HepG2 (cell line): ENCODE results near the gene PSD4. TPM values are rescaled to one million over a fixed set of nuclear protein-coding genes. Genes with fewer than 3 reads are reported as not detected.
A peak's percentile ranks its signal among the peaks of the same experiment; 100 is the strongest.

Source experiments
- ASH2L ChIP-seq: fragments of 300-600, 200-600 bp; sonication (generic); IDR thresholded peaks from 2 replicates; pipeline ENCODE4 v1.7.0; 2017; ENCODE audit warnings: low read depth, mild to moderate bottlenecking, moderate library complexity, mixed read lengths, low read length; ENCODE audit not compliant: insufficient read length
- ATAD3A ChIP-seq: sonication (generic); formaldehyde crosslinking; IDR thresholded peaks from 2 replicates; pipeline ENCODE4 v1.4.0; 2020; ENCODE audit warnings: missing genetic modification reagents
- CBX2 ChIP-seq, 2 experiments: fragments of 200-600 bp in 1 of 2; sonication (generic); formaldehyde crosslinking in 1 of 2; IDR thresholded peaks; 2 replicates each; pipeline versions ENCODE4 v1.7.0 to v1.8.1; 2018 to 2022; ENCODE audit warnings: low read depth in 2 of 2, low read length in 1 of 2, mild to moderate bottlenecking in 1 of 2, missing genetic modification reagents in 1 of 2
- CEBPG ChIP-seq: IDR thresholded peaks from 2 replicates; pipeline ENCODE4 v1.6.1; 2016
- CHCHD3 ChIP-seq: sonication (generic); formaldehyde crosslinking; IDR thresholded peaks from 2 replicates; pipeline ENCODE4 v1.8.0; 2022; ENCODE audit warnings: mild to moderate bottlenecking, missing genetic modification reagents, moderate library complexity
- DPF2 ChIP-seq: sonication (generic); formaldehyde crosslinking; IDR thresholded peaks from 2 replicates; pipeline ENCODE4 v1.4.0; 2020; ENCODE audit warnings: mild to moderate bottlenecking, low read depth, missing genetic modification reagents, borderline replicate concordance
- FOXP1 ChIP-seq, 2 experiments: fragments of 450-650 bp in 1 of 2; IDR thresholded peaks; 2 replicates each; pipeline ENCODE4 v1.6.1; 2017 to 2018; ENCODE audit warnings: antibody characterized with exemption in 1 of 2
- IKZF4 ChIP-seq: sonication (generic); formaldehyde crosslinking; IDR thresholded peaks from 2 replicates; pipeline ENCODE4 v1.5.1; 2020; ENCODE audit warnings: borderline replicate concordance, mild to moderate bottlenecking, low read depth, missing genetic modification reagents; ENCODE audit errors: not compliant biosample characterization
- KDM5B ChIP-seq: sonication (generic); formaldehyde crosslinking; IDR thresholded peaks from 2 replicates; pipeline ENCODE4 v1.4.0; 2020; ENCODE audit warnings: missing genetic modification reagents, mild to moderate bottlenecking, borderline replicate concordance
- MXI1 ChIP-seq: IDR thresholded peaks from 3 replicates; pipeline ENCODE4 v1.6.1; 2012; ENCODE audit warnings: low read depth, low read length, inconsistent platforms, borderline replicate concordance
- RARG ChIP-seq: sonication (generic); formaldehyde crosslinking; IDR thresholded peaks from 2 replicates; pipeline ENCODE4 v1.4.0; 2020; ENCODE audit warnings: low read depth, mild to moderate bottlenecking, missing genetic modification reagents
- ZNF251 ChIP-seq: sonication (generic); formaldehyde crosslinking; IDR thresholded peaks from 2 replicates; pipeline ENCODE4 v1.9.0; 2021; ENCODE audit warnings: mild to moderate bottlenecking, missing genetic modification reagents
- ZNF331 ChIP-seq: sonication (generic); formaldehyde crosslinking; IDR thresholded peaks from 2 replicates; pipeline ENCODE4 v1.4.0; 2020; ENCODE audit warnings: missing genetic modification reagents
- ZNF556 ChIP-seq: sonication (generic); formaldehyde crosslinking; IDR thresholded peaks from 2 replicates; pipeline ENCODE4 v1.4.0; 2020; ENCODE audit warnings: mild to moderate bottlenecking, missing genetic modification reagents, borderline replicate concordance
- ZNF790 ChIP-seq: sonication (generic); formaldehyde crosslinking; IDR thresholded peaks from 2 replicates; pipeline ENCODE4 v1.8.0; 2022; ENCODE audit warnings: missing genetic modification reagents, mild to moderate bottlenecking, borderline replicate concordance
- ZSCAN12 ChIP-seq: sonication (generic); formaldehyde crosslinking; IDR thresholded peaks from 2 replicates; pipeline ENCODE4 v1.9.0; 2021; ENCODE audit warnings: mild to moderate bottlenecking, missing genetic modification reagents
- polyA plus RNA-seq, 8 experiments: library from polyadenylated mRNA; depleted of rRNA in 3 of 8; stranded (reverse) in 7 of 8; unstranded in 1 of 8; fragments of >200 nt; fragmentation: Illumina TruSeq in 4 of 8; extraction: Trizol in 4 of 8; gene quantifications; 2 replicates each; pipeline versions ENCODE4 v1.2.1 to v1.2.3, GENCODE V29; 2011 to 2016; ENCODE audit warnings: low read depth in 4 of 8, missing spikeins in 1 of 8, mixed read lengths in 1 of 8; ENCODE audit not compliant: insufficient read depth in 1 of 8
- total RNA-seq, 5 experiments: library from RNA; depleted of rRNA; stranded (reverse); fragments of >200 nt; fragmentation: Illumina TruSeq; extraction: Trizol; gene quantifications; 2 replicates each; pipeline ENCODE4 v1.2.3, GENCODE V29; 2016; ENCODE audit warnings: low read depth in 1 of 5
- TF ChIP-seq, protein P1 (sequence below): sonication (generic); formaldehyde crosslinking; IDR thresholded peaks from 2 replicates; pipeline ENCODE4 v1.4.0; 2020; ENCODE audit warnings: missing genetic modification reagents
- TF ChIP-seq, protein P2 (sequence below): sonication (generic); formaldehyde crosslinking; IDR thresholded peaks from 2 replicates; pipeline ENCODE4 v1.8.0; 2022; ENCODE audit warnings: missing genetic modification reagents, mild to moderate bottlenecking, borderline replicate concordance
- TF ChIP-seq, protein P3 (sequence below): sonication (generic); formaldehyde crosslinking; IDR thresholded peaks from 2 replicates; pipeline ENCODE4 v1.4.0; 2020; ENCODE audit warnings: mild to moderate bottlenecking, missing genetic modification reagents
- TF ChIP-seq, protein P4 (sequence below): sonication (generic); formaldehyde crosslinking; IDR thresholded peaks from 2 replicates; pipeline ENCODE4 v1.4.0; 2020; ENCODE audit warnings: mild to moderate bottlenecking, missing genetic modification reagents
- TF ChIP-seq, protein P5 (sequence below): IDR thresholded peaks from 2 replicates; pipeline ENCODE4 v1.6.1; 2016; ENCODE audit warnings: low read depth, borderline replicate concordance

PSD4 gene
- total and polyA plus RNA-seq, 2 of the 13 experiments (the other 11 are each of a cell fraction or from before 2014, with no cell fraction given), result 5.8 to 9.4 TPM

DNA sequence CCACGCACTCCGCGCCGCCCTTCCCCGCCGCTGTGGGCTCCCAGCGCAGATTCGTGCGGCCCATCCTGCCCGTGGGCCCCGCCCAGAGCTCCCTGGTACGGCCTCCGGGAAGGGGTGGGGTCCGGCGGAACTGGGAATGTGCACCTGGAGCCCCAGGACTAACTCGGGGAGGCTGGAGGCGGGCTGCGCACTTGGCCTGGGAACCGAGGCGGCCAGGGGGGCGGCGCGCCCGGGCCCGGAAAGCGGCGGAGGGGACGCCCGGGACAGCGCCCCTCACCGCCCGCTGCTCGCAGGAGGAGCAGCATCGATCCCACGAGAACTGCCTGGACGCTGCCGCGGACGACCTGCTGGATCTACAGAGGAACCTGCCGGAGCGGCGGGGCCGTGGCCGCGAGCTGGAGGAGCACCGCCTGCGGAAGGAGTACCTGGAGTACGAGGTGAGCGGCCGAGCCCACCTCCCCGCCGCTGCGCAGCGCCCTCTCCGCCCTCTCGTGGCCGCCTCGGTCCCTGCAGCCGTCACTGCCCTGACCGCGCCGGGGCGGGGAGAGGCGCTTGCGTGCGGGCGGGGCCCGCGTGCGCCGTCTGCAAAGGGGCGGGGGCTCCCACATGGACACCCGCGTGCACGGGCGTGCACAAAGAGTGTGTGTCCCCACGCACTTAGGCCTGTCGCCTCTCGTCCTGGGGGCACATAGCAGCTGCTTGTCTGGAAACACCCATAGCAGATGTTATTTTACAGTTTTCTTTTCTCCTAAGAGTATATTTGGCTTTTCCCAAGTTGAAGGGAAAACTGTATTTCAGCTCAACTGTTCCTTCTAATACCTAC lies 25.2 kb downstream of the PSD4 start (continued):
- TF ChIP-seq, protein P1, sequence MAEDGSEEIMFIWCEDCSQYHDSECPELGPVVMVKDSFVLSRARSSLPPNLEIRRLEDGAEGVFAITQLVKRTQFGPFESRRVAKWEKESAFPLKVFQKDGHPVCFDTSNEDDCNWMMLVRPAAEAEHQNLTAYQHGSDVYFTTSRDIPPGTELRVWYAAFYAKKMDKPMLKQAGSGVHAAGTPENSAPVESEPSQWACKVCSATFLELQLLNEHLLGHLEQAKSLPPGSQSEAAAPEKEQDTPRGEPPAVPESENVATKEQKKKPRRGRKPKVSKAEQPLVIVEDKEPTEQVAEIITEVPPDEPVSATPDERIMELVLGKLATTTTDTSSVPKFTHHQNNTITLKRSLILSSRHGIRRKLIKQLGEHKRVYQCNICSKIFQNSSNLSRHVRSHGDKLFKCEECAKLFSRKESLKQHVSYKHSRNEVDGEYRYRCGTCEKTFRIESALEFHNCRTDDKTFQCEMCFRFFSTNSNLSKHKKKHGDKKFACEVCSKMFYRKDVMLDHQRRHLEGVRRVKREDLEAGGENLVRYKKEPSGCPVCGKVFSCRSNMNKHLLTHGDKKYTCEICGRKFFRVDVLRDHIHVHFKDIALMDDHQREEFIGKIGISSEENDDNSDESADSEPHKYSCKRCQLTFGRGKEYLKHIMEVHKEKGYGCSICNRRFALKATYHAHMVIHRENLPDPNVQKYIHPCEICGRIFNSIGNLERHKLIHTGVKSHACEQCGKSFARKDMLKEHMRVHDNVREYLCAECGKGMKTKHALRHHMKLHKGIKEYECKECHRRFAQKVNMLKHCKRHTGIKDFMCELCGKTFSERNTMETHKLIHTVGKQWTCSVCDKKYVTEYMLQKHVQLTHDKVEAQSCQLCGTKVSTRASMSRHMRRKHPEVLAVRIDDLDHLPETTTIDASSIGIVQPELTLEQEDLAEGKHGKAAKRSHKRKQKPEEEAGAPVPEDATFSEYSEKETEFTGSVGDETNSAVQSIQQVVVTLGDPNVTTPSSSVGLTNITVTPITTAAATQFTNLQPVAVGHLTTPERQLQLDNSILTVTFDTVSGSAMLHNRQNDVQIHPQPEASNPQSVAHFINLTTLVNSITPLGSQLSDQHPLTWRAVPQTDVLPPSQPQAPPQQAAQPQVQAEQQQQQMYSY (CRISPR knock-in tag), result no peak
- TF ChIP-seq CEBPG (CRISPR knock-in tag), result peak; percentile 6; the same call in 1 of the 2 replicates
- TF ChIP-seq ZNF251 (CRISPR knock-in tag), result no peak
- TF ChIP-seq, protein P2, sequence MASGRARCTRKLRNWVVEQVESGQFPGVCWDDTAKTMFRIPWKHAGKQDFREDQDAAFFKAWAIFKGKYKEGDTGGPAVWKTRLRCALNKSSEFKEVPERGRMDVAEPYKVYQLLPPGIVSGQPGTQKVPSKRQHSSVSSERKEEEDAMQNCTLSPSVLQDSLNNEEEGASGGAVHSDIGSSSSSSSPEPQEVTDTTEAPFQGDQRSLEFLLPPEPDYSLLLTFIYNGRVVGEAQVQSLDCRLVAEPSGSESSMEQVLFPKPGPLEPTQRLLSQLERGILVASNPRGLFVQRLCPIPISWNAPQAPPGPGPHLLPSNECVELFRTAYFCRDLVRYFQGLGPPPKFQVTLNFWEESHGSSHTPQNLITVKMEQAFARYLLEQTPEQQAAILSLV (CRISPR knock-in tag), result peak; percentile 89; the same call in 1 of the 2 replicates
- TF ChIP-seq, protein P3, sequence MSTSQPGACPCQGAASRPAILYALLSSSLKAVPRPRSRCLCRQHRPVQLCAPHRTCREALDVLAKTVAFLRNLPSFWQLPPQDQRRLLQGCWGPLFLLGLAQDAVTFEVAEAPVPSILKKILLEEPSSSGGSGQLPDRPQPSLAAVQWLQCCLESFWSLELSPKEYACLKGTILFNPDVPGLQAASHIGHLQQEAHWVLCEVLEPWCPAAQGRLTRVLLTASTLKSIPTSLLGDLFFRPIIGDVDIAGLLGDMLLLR, result peak; percentile 23; the same call in 1 of the 2 replicates
- TF ChIP-seq IKZF4, result peak; percentile 74
- TF ChIP-seq, protein P4, sequence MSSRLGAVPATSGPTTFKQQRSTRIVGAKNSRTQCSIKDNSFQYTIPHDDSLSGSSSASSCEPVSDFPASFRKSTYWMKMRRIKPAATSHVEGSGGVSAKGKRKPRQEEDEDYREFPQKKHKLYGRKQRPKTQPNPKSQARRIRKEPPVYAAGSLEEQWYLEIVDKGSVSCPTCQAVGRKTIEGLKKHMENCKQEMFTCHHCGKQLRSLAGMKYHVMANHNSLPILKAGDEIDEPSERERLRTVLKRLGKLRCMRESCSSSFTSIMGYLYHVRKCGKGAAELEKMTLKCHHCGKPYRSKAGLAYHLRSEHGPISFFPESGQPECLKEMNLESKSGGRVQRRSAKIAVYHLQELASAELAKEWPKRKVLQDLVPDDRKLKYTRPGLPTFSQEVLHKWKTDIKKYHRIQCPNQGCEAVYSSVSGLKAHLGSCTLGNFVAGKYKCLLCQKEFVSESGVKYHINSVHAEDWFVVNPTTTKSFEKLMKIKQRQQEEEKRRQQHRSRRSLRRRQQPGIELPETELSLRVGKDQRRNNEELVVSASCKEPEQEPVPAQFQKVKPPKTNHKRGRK, result no peak
- TF ChIP-seq MXI1, result peak; percentile 76; the same call in 2 of the 3 replicates
- TF ChIP-seq CBX2 (IDR thresholded peaks at IDR 0.05; ENCODE audit: low read depth, low read length), result no peak
- no peak for TF ChIP-seq CBX2 (CRISPR knock-in tag; IDR thresholded peaks at IDR 0.05; ENCODE audit: low read depth)
- TF ChIP-seq ZSCAN12 (CRISPR knock-in tag), result no peak
- TF ChIP-seq ZNF556 (CRISPR knock-in tag), result peak; percentile 95; the same call in 1 of the 2 replicates
- TF ChIP-seq ATAD3A (CRISPR knock-in tag), result no peak
- 0 out of 2 replicates have a peak, but pooled peaks have one; percentile 37 for TF ChIP-seq DPF2 (CRISPR knock-in tag)
- TF ChIP-seq CHCHD3, result no peak
- TF ChIP-seq RARG, result no peak
- peak; percentile 90 for TF ChIP-seq ZNF331
- TF ChIP-seq KDM5B (CRISPR knock-in tag), result no peak; the same call in 1 of the 2 replicates
- TF ChIP-seq, protein P5, sequence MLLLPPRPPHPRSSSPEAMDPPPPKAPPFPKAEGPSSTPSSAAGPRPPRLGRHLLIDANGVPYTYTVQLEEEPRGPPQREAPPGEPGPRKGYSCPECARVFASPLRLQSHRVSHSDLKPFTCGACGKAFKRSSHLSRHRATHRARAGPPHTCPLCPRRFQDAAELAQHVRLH (CRISPR knock-in tag), result peak; percentile 54; the same call in 1 of the 2 replicates
- TF ChIP-seq FOXP1 (IDR thresholded peaks at IDR 0.05), result no peak
- TF ChIP-seq FOXP1 (CRISPR knock-in tag; IDR thresholded peaks at IDR 0.05), result no peak
- no peak for TF ChIP-seq ZNF790 (CRISPR knock-in tag)
- peak; percentile 72 for TF ChIP-seq ASH2L
